H9 (cell line): ENCODE data around the gene CD79B. TPM values are rescaled to one million over a fixed set of nuclear protein-coding genes. Genes with fewer than 3 reads are reported as not detected.
A peak's percentile ranks its signal among the peaks of the same experiment; 100 is the strongest.

Experiments
- DNase-seq: peaks from one replicate; pipeline ENCODE4 v3.0.0-alpha.2; 2017
- H2AFZ ChIP-seq: one replicate; pipeline ENCODE4 v1.6.1; 2013; ENCODE audit warnings: mild to moderate bottlenecking, low read length, control low read depth, moderate library complexity
- H2AK5ac ChIP-seq: 2 replicates; pipeline ENCODE4 v1.6.1; 2013; ENCODE audit warnings: low read length, control low read depth, mixed read lengths; ENCODE audit not compliant: insufficient read length
- H2BK120ac ChIP-seq: one replicate; pipeline ENCODE4 v1.6.1; 2013; ENCODE audit warnings: low read depth, mild to moderate bottlenecking, low read length, control low read depth, inconsistent platforms; ENCODE audit not compliant: poor library complexity, severe bottlenecking
- H2BK12ac ChIP-seq: 2 replicates; pipeline ENCODE4 v1.6.1; 2013; ENCODE audit warnings: low read length, control low read depth, mixed read lengths, low read depth; ENCODE audit not compliant: insufficient read length
- H2BK15ac ChIP-seq: 2 replicates; pipeline ENCODE4 v1.6.1; 2013; ENCODE audit warnings: low read depth, low read length, control low read depth
- H2BK20ac ChIP-seq: one replicate; pipeline ENCODE4 v1.6.1; 2013; ENCODE audit warnings: low read depth, mild to moderate bottlenecking, low read length, control low read depth, inconsistent platforms; ENCODE audit not compliant: poor library complexity, severe bottlenecking
- H2BK5ac ChIP-seq: 2 replicates; pipeline ENCODE4 v1.6.1; 2013; ENCODE audit warnings: low read length, control low read depth, mixed read lengths; ENCODE audit not compliant: insufficient read length
- H3K14ac ChIP-seq: 2 replicates; pipeline ENCODE4 v1.6.1; 2013; ENCODE audit warnings: low read length, control low read depth; ENCODE audit not compliant: insufficient read depth
- H3K18ac ChIP-seq: 2 replicates; pipeline ENCODE4 v1.6.1; 2013; ENCODE audit warnings: low read depth, mild to moderate bottlenecking, mixed read lengths, low read length, control low read depth; ENCODE audit not compliant: insufficient read length
- H3K23ac ChIP-seq: 2 replicates; pipeline ENCODE4 v1.6.1; 2013; ENCODE audit warnings: low read length, control low read depth, mixed read lengths, low read depth; ENCODE audit not compliant: insufficient read length
- H3K23me2 ChIP-seq: 2 replicates; pipeline ENCODE4 v1.6.1; 2013; ENCODE audit warnings: low read depth, mild to moderate bottlenecking, mixed read lengths, low read length, control low read depth; ENCODE audit not compliant: insufficient read length, poor library complexity, severe bottlenecking
- H3K27ac ChIP-seq: 2 replicates; pipeline ENCODE4 v1.5.1; 2013; ENCODE audit warnings: low read length, control low read depth, mixed read lengths, low read depth; ENCODE audit not compliant: insufficient read length
- H3K27me3 ChIP-seq: 2 replicates; pipeline ENCODE4 v1.6.1; 2013; ENCODE audit warnings: low read length, control low read depth, inconsistent platforms; ENCODE audit not compliant: insufficient read depth
- H3K4ac ChIP-seq: 2 replicates; pipeline ENCODE4 v1.6.1; 2013; ENCODE audit warnings: low read depth, mild to moderate bottlenecking, control low read depth, inconsistent platforms, low read length, moderate library complexity
- H3K4me1 ChIP-seq: 2 replicates; pipeline ENCODE4 v1.6.1; 2013; ENCODE audit warnings: low read length, control low read depth, inconsistent platforms; ENCODE audit not compliant: insufficient read depth
- H3K4me2 ChIP-seq: 2 replicates; pipeline ENCODE4 v1.6.1; 2013; ENCODE audit warnings: low read length, control low read depth, mixed read lengths; ENCODE audit not compliant: insufficient read length, insufficient read depth
- H3K56ac ChIP-seq: 2 replicates; pipeline ENCODE4 v1.6.1; 2013; ENCODE audit warnings: low read depth, mild to moderate bottlenecking, mixed read lengths, low read length, control low read depth; ENCODE audit not compliant: insufficient read length
- H3K79me1 ChIP-seq: 2 replicates; pipeline ENCODE4 v1.6.1; 2013; ENCODE audit warnings: low read depth, mild to moderate bottlenecking, moderate library complexity, low read length, control low read depth, inconsistent platforms; ENCODE audit not compliant: insufficient read depth, poor library complexity, severe bottlenecking
- H3K79me2 ChIP-seq: 2 replicates; pipeline ENCODE4 v1.6.1; 2013; ENCODE audit warnings: low read length, control low read depth, inconsistent platforms; ENCODE audit not compliant: insufficient read depth
- H3K9ac ChIP-seq: 2 replicates; pipeline ENCODE4 v1.6.1; 2013; ENCODE audit warnings: low read length, control low read depth, mixed read lengths; ENCODE audit not compliant: insufficient read length; ENCODE audit errors: extremely low read depth
- H3K9me3 ChIP-seq: one replicate; pipeline ENCODE4 v1.6.1; 2013; ENCODE audit warnings: low read depth, low read length, inconsistent platforms; ENCODE audit not compliant: control insufficient read depth
- H3T11ph ChIP-seq: one replicate; pipeline ENCODE4 v1.6.1; 2013; ENCODE audit warnings: mild to moderate bottlenecking, low read length, control low read depth, inconsistent platforms
- H4K20me1 ChIP-seq: one replicate; pipeline ENCODE4 v1.6.1; 2013; ENCODE audit not compliant: control insufficient read depth, insufficient read length, insufficient read depth
- H4K5ac ChIP-seq: 2 replicates; pipeline ENCODE4 v1.6.1; 2013; ENCODE audit warnings: low read depth, mild to moderate bottlenecking, mixed read lengths, low read length, control low read depth; ENCODE audit not compliant: insufficient read length
- H4K8ac ChIP-seq: replicated peaks from 2 replicates; pipeline ENCODE4 v1.6.1; 2013; ENCODE audit warnings: low read length, control low read depth, mixed read lengths, low read depth; ENCODE audit not compliant: insufficient read length
- H4K91ac ChIP-seq: 2 replicates; pipeline ENCODE4 v1.6.1; 2013; ENCODE audit warnings: low read depth, mild to moderate bottlenecking, moderate library complexity, mixed read lengths, low read length, control low read depth; ENCODE audit not compliant: insufficient read length
- H3K27ac Mint-ChIP-seq, 3 experiments: 2 replicates in 2 of 3; 3 replicates in 1 of 3; pipeline ENCODE4 v1.8.0; 2020 to 2021; ENCODE audit warnings: mixed read lengths in 3 of 3, mild to moderate bottlenecking in 1 of 3, moderate library complexity in 1 of 3
- H3K27me3 Mint-ChIP-seq: 2 replicates; pipeline ENCODE4 v1.8.0; 2021; ENCODE audit warnings: low read depth, mild to moderate bottlenecking, moderate library complexity, mixed read lengths
- H3K36me3 Mint-ChIP-seq, 3 experiments: 2 replicates in 2 of 3; 3 replicates in 1 of 3; pipeline ENCODE4 v1.8.0; 2020 to 2021; ENCODE audit warnings: low read depth in 3 of 3, mixed read lengths in 3 of 3; ENCODE audit not compliant: insufficient read depth in 1 of 3
- H3K4me1 Mint-ChIP-seq, 2 experiments: 2 replicates each; pipeline ENCODE4 v1.8.0; 2020; ENCODE audit warnings: mixed read lengths in 2 of 2
- H3K4me3 Mint-ChIP-seq, 2 experiments: 2 replicates in 1 of 2; 3 replicates in 1 of 2; pipeline ENCODE4 v1.8.0; 2020 to 2021; ENCODE audit warnings: mild to moderate bottlenecking in 2 of 2, mixed read lengths in 2 of 2, moderate library complexity in 1 of 2
- H3K9me3 Mint-ChIP-seq, 2 experiments: 2 replicates in 1 of 2; 3 replicates in 1 of 2; pipeline ENCODE4 v1.8.0; 2020; ENCODE audit warnings: mild to moderate bottlenecking in 2 of 2, mixed read lengths in 2 of 2, moderate library complexity in 1 of 2
- CTCF ChIP-seq: fragments of 200-600 bp; sonication (generic); conservative IDR thresholded peaks from 3 replicates; pipeline ENCODE4 v1.8.0; 2021; ENCODE audit warnings: antibody characterized with exemption, mild to moderate bottlenecking
- WGBS: extraction: QIAGEN DNeasy Blood & Tissue Kit; methylation state at CpG from one replicate; pipeline ENCODE4 v1.1.7; 2013; ENCODE audit warnings: missing lambda C conversion rate, low lambda C conversion rate, mixed read lengths; ENCODE audit not compliant: insufficient read length; ENCODE audit errors: extremely low coverage; 5-methylcytosine and 5-hydroxymethylcytosine counted together
- total RNA-seq: library from RNA; stranded (reverse); gene quantifications from 2 replicates; pipeline ENCODE4 v1.2.1, GENCODE V29; 2021

The CD79B gene
- total RNA-seq, 1 experiment from 2014 or later: 0.96 TPM

- Histone ChIP-seq H3K9ac (no peak overlapping the region), H4K8ac (no peak overlapping the region), H3K56ac (no peak overlapping the region), H3K79me1 (no peaks in the 10 kb centered on the region), H4K91ac (no peak overlapping the region), H2BK5ac (no peak overlapping the region), H3K9me3 (no peaks in the 10 kb centered on the region), H3K27me3 (no peaks in the 10 kb centered on the region), H3K14ac (no peak overlapping the region), H3K23ac (no peak overlapping the region), H3K4ac (no peak overlapping the region), H2BK20ac (no peak overlapping the region), H3K18ac (no peak overlapping the region), H2BK12ac (no peak overlapping the region), H3K23me2 (no peaks in the 10 kb centered on the region), H4K5ac (no peak overlapping the region), H4K20me1 (no peaks in the 10 kb centered on the region), H3K27ac (no peak overlapping the region), H3K4me2 (no peak overlapping the region), H3K4me1 (no peaks in the 10 kb centered on the region), H3K79me2 (no peaks in the 10 kb centered on the region), H2AFZ (no peak overlapping the region), H3T11ph (no peak overlapping the region), H2AK5ac (no peak overlapping the region), H2BK15ac (no peak overlapping the region), H2BK120ac (no peak overlapping the region)
- no CpG with 5 or more reads among the region's 9 CpGs for WGBS
- Mint-ChIP-seq H3K4me1 (peaks cover 6 to 17% of the 10 kb centered on the region in 2 experiments), H3K27ac (peak overlapping the region; percentile 3 to 87 (median 38); a peak in 4 of 7 replicates), H3K9me3 (no peaks in the 10 kb centered on the region), H3K4me3 (no peak overlapping the region), H3K36me3 (peaks cover 9 to 24% (median 11%) of the 10 kb centered on the region in 3 experiments; a peak in 6 of 7 replicates), H3K27me3 (peaks cover 3% of the 10 kb centered on the region)
- no peak for TF ChIP-seq CTCF
- no peak for DNase-seq
Observed at GRCh38 chr17:63939401-63939800, 7.3 kb upstream of the CD79B start.
